NCI-H146 treated with DMSO at 0.1 percent for 48 hours (cell line): ENCODE measurements around the gene AGAP9.
"Not testable (repeated sequence)": the region's sequence is repeated elsewhere in the genome, so short reads cannot be mapped to it uniquely, and the experiment has no call there.

Experiments
- DNase-seq: peaks from one replicate; lab custom pipeline; 2025; ENCODE audit not compliant: unreplicated experiment; lab: John Stamatoyannopoulos, UW

Gene AGAP9

GRCh38 chr10:47523475-47523874, at the start of gene AGAP9:
Gene AGAP9, minus strand, starts transcription at chr10:47523638. Its CDS starts 112 bp downstream, at chr10:47523526.
- not testable (repeated sequence) for DNase-seq

DNA sequence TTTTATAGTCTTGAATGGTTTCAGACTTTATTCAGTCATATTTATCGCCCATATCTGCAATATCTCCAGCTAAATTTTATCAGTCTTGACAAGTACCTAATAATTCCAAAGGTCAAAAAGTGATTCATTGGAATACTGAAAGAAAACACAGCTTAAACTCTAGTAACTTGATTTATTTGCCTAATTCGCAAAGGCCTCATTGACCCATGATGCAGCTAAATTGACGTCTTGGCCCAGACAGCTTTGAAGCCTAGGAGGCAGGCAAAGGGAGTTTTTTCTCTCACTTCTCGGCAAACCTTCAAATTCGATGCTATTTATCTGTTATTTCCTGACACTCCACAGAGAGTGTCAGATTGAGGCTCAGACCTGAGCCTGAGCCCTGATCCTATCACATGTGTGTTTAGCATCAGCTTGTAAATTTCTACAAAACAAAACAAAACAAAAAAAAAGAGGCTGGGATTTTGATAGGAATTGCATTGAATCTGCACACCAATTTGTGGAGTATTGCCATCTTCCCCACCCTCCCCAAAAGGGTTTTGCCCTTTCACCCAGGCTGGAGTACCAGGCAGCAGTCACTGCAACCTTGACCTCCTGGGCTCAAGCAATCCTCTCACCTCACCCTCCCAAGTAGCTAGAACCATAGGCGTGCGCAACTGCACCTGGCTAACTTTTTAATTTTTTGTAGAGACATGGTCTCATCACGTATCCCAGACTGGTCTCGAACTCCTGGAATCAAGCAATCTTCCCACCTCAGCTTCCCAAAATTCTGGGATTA, 47.9 kb upstream of the AGAP9 start:
- not testable (repeated sequence) for DNase-seq

DNA sequence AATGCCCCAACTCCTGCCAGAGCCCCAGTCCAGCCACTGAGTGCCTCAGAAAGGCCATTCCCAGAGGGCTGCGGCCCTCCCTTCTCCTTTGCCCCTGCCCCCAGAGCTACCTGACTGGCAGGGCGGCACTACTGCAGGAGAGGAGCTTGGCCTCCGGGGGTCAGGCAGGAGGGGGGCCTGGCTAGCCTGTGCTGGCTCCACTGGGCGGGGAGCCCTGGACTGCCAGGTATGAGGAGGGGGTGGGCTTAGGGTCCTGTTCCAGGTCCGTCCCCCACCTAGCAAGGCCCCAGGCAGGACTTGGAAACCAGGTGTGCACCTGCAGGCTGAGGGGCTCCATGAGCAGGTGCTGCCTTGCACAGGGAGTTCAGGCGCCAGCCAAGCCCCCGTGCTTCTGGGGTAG, 43.3 kb upstream of the AGAP9 start:
- not testable (repeated sequence) for DNase-seq

DNA sequence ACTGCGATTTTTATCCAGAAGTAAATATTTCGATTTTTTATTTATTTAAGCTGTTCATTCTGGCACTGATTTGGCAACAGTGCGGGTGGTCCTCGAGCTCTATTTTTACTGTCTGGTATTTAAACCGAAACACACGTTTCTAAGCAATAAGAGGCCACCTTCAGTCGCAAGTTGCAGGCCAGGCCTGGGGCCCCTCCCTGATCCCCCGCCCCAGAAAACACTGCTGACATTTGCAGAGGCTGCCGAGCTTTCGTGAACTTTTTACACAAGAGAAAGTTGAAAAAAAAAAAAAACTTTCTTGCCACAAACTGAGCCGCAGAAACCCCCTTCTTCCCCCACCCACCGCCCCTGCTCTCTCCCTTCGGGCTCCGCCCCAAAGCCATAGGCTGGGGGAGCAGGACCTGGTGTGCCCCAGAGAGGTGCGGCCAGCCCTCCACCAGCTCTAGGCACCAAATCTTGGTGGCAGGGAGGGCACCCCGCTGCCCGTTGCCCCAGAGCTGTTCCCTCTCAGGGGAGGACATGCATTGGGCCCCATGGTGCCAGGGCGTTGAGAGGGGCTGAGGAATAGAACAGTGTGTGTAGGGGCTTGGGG, 42.8 kb upstream of the AGAP9 start:
- not testable (repeated sequence) for DNase-seq

DNA sequence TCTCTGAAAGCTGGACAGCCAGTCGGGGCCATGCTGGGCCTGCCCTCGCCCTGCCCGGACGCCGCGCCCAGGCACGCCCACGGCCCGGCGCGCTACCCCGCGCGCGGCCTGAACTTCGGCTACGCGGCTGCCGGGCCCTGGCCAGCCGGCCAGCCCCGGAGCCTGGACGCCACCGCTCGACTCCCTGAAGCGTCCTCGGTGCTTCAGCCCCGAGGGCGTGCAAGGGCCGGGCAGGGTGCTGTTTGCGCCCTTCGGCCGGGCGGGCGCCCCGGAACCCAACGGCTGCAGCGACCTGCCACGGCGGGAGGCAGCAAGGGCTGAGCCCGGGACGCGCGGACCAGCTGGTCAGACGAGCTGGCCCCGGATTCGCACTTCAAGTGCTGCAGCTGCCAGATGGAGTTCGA, 42.1 kb upstream of the AGAP9 start:
- not testable (repeated sequence) for DNase-seq

- not testable (repeated sequence) for DNase-seq
Measured at GRCh38 chr10:47564953-47565352, 41.5 kb upstream of the AGAP9 start.

- DNase-seq = not testable (repeated sequence)
Measured at GRCh38 chr10:47564318-47564717, 40.9 kb upstream of the AGAP9 start.

DNA sequence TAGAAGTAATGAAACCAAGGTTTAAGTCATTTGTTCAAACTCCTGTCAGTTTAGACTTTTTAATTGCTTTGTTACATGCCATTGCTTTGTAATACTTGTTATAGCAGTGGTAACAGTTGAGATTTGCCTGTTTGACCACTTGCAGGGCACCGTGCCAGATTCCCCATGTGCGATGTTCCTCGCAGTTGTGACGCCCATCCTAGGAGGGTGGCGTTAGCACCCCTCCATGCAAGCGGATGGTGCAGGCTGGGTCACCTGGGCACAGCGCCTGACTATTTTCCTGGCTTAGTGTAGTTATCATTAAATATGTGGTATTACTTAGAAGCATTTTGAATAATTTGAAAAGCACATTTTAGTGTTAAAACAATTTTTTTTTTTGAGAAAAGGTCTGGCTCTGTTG, 37.0 kb upstream of the AGAP9 start:
- not testable (repeated sequence) for DNase-seq

GRCh38 chr10:47559718-47560308, 36.4 kb upstream of the AGAP9 start:
- DNase-seq = not testable (repeated sequence)

- not testable (repeated sequence) for DNase-seq
Measured at GRCh38 chr10:47558109-47558508, 34.7 kb upstream of the AGAP9 start.

GRCh38 chr10:47557616-47558015, 34.2 kb upstream of the AGAP9 start:
- DNase-seq = not testable (repeated sequence)

GRCh38 chr10:47555334-47555733, 31.9 kb upstream of the AGAP9 start:
- not testable (repeated sequence) for DNase-seq

- not testable (repeated sequence) for DNase-seq
Measured at GRCh38 chr10:47554552-47554951, 31.1 kb upstream of the AGAP9 start.

- DNase-seq = not testable (repeated sequence)
Measured at GRCh38 chr10:47553860-47554247, 30.4 kb upstream of the AGAP9 start.

GRCh38 chr10:47553214-47553859, 29.9 kb upstream of the AGAP9 start:
- peak; percentile 79 for DNase-seq

DNA sequence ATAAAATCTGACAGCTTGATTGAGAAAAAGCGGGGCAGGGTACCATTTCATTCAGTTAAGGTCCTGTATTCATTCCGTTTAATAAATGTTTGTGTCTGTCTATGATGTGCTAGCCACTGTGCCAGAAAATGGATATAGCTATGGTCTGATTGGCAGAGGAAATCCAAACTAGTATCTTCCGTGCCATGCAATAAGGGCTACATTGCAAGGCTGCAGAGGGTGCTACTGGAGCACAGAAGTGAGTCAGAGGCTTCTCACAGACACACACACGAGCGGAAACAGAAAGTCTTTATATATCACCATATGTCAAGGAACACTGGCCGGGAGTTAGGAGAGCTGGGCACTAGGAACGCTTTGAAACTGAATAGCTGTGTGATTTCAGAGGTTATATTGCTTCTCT, 29.3 kb upstream of the AGAP9 start:
- DNase-seq = not testable (repeated sequence)

DNA sequence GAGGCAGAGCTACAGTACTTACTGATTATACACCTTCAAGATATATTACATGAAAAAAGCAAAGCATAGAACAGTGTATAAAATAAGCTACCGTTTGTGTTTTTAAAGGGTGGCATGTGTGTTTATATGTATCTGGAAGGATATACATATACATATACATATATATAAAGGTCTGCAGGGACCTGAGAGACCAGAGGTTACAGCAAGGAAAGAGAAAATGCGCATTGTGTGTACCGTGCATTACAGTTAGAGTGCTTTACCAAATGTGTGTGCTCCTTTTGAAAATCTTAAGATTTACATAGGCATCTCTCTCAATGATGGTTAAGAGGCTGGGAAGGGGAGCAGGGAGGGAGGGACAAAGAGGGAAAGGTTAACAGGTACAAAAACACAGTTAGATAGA, 23.8 kb upstream of the AGAP9 start:
- DNase-seq = not testable (repeated sequence)

DNA sequence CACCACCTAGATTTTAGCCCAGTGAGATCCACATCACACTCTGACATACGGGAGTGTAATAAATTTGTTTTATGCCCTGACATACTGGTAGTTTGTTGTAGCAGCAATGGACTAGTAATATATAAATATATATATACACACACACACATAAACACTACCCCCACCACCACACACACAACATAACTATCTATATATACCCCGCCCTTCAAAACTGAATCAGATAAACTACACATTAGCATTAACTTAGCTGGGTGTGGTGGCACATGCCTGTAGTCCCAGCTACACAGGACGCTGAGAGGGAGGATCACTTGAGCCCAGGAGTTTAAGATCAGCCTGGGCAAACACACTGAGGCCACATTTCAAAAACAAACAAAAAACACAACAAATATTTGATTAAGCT, 13.0 kb upstream of the AGAP9 start:
- DNase-seq = not testable (repeated sequence)

DNA sequence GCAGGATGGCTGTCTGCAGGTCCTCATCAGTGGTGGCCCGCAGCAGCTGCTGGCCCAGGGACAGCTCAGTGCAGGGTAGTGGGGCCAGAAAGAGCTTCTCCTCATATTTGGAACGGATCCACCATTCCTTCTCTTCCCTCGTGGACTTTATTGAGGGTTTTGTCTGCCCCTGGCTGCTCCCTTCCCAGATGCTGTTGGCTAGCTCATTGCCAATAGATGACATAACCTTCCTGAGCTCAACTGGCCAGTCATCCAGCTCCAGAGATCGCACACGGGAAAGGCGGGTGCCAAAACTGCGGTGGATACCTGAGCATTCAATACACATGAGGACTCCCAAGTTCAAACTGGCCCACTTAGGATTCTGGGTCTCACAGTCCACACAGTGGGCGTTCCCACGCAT, 21.1 kb downstream of the AGAP9 start:
- DNase-seq = not testable (repeated sequence)

- DNase-seq = not testable (repeated sequence)
Measured at GRCh38 chr10:47494226-47494625, 29.2 kb downstream of the AGAP9 start.

- DNase-seq = not testable (repeated sequence)
Measured at GRCh38 chr10:47491600-47491999, 31.8 kb downstream of the AGAP9 start, which contains the start of gene FAM25G. Gene FAM25G, minus strand, starts transcription at chr10:47491700. Its CDS starts 26 bp downstream, at chr10:47491674.
